T-helper 2 cell treated with Interferon-gamma antibody and Interleukin-4, amounts not matched to agents 5 μg/mL and 100 μg/mL, for 36 hours (primary cell): ENCODE data around the gene ACSL5.

Experiments used
- DNase-seq: peaks from one replicate; pipeline ENCODE4 v3.0.0; 2021; ENCODE audit warnings: low spot score
- H3K27ac Mint-ChIP-seq: one replicate; pipeline ENCODE4 v1.8.0; 2021; ENCODE audit warnings: mild to moderate bottlenecking, mixed read lengths
- H3K27me3 Mint-ChIP-seq: one replicate; pipeline ENCODE4 v1.8.0; 2021; ENCODE audit warnings: low read depth, mixed read lengths
- H3K36me3 Mint-ChIP-seq: one replicate; pipeline ENCODE4 v1.8.0; 2021; ENCODE audit warnings: low read depth, mixed read lengths
- H3K4me1 Mint-ChIP-seq: one replicate; pipeline ENCODE4 v1.8.0; 2021; ENCODE audit warnings: low read depth, mixed read lengths
- H3K4me3 Mint-ChIP-seq: one replicate; pipeline ENCODE4 v1.8.0; 2022; ENCODE audit warnings: mild to moderate bottlenecking, moderate library complexity, mixed read lengths
- H3K9me3 Mint-ChIP-seq: one replicate; pipeline ENCODE4 v1.8.0; 2021; ENCODE audit warnings: mixed read lengths

ACSL5 gene

GRCh38 chr10:112433136-112433535 lies 59.2 kb downstream of the ACSL5 start:
- Mint-ChIP-seq H3K9me3 (no peaks in the 10 kb centered on the region), H3K4me1 (no peaks in the 10 kb centered on the region), H3K27ac (no peak overlapping the region), H3K36me3 (peaks cover 28% of the 10 kb centered on the region), H3K4me3 (no peak overlapping the region), H3K27me3 (no peaks in the 10 kb centered on the region)
- DNase-seq, result no peak

DNA sequence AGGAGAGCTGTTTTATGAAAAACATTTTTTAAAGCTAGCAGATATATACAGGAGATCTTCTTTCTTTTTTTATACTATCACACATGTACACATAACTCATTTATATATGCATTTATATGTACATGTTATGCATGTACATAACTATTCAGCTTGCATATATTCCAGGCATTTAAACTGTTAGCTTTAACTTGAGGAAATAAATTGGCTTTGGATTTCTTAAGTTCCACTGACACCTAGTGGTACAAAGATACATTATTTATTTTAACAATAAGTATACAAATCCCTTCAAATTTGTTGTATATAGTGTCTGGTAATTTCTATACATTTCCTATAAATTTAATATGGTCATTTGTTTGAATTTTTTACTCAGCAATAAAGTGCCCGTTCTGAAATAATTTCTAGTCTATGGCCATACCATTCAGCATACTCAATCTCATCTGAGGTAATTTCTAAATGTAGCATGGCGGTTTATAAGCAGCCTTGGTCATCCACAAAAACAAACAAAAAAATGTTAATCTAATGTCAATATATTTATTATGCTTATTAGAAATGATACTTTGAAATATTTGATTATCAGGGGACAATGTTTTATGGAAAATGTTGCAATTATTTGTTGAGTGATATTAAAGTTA lies 61.2 kb downstream of the ACSL5 start:
- Mint-ChIP-seq H3K27me3 (no peaks in the 10 kb centered on the region), H3K4me3 (no peak overlapping the region), H3K27ac (no peak overlapping the region), H3K9me3 (no peaks in the 10 kb centered on the region), H3K4me1 (no peaks in the 10 kb centered on the region), H3K36me3 (peaks cover 31% of the 10 kb centered on the region)
- DNase-seq, result no peak

- H3K27me3 Mint-ChIP-seq, result no peaks in the 10 kb centered on the region
- DNase-seq, result no peak
- no peak overlapping the region for H3K27ac Mint-ChIP-seq
- H3K36me3 Mint-ChIP-seq, result peaks cover 31% of the 10 kb centered on the region
- H3K4me3 Mint-ChIP-seq, result no peak overlapping the region
- H3K9me3 Mint-ChIP-seq, result no peaks in the 10 kb centered on the region
- peaks cover 5% of the 10 kb centered on the region for H3K4me1 Mint-ChIP-seq
Measured at GRCh38 chr10:112438356-112438755, 64.4 kb downstream of the ACSL5 start.

GRCh38 chr10:112441520-112441919 lies 67.6 kb downstream of the ACSL5 start:
- peaks cover 19% of the 10 kb centered on the region for H3K4me1 Mint-ChIP-seq
- H3K9me3 Mint-ChIP-seq, result no peaks in the 10 kb centered on the region
- no peak overlapping the region for H3K4me3 Mint-ChIP-seq
- H3K27ac Mint-ChIP-seq, result no peak overlapping the region
- no peak for DNase-seq
- H3K27me3 Mint-ChIP-seq, result no peaks in the 10 kb centered on the region
- H3K36me3 Mint-ChIP-seq, result peaks cover 39% of the 10 kb centered on the region

GRCh38 chr10:112442063-112442462 lies 68.1 kb downstream of the ACSL5 start:
- Mint-ChIP-seq H3K27ac (no peak overlapping the region), H3K4me1 (peaks cover 19% of the 10 kb centered on the region), H3K4me3 (no peak overlapping the region), H3K36me3 (peaks cover 41% of the 10 kb centered on the region), H3K27me3 (no peaks in the 10 kb centered on the region), H3K9me3 (no peaks in the 10 kb centered on the region)
- DNase-seq, result no peak

DNA sequence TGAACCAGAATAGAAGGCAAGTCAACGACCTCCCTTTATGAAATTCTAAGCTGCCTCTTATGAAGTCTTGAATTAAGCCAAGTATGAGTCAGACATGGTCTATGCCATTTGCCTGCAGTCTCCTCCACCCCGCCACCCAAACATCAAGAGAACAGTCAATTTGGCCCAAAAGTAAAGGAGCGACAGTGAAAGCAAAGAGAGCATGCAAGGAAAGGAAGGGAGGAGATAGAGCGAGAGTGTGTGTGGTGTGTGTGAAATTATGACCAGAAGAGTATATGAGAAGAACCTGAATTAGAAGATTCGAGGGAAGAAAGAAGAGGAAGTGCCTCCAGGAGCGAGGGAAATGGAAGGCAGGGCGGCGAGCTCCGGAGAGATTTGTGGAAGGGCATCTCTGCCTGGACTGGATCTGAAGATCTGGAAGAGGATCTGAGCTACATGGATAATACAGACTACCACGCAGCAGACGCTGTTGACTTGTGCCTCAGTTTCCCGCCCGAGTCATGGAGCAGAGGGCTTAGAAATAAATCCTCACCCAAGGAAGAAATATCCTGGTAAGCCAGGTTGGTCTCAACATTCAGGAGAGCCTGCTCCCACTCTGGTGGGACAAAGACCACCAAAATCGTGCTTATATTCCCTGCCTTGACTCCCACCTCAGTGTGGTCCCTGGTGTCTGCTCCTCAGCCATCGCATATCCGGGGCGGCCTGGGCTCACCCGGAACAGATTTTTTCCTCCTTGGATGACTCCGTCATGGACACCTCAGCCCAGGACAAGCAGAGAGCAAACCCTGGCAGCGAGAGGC lies 72.3 kb downstream of the ACSL5 start:
- Mint-ChIP-seq H3K36me3 (peaks cover 32% of the 10 kb centered on the region), H3K9me3 (no peaks in the 10 kb centered on the region), H3K27ac (peak overlapping the region; percentile 98), H3K4me1 (peaks cover 33% of the 10 kb centered on the region), H3K27me3 (no peaks in the 10 kb centered on the region), H3K4me3 (peak overlapping the region; percentile 96)
- no peak for DNase-seq

- Mint-ChIP-seq H3K4me3 (peak within 1 kb of the TSS; percentile 96), H3K27ac (peak within 1 kb of the TSS; percentile 98), H3K9me3 (no peaks in the 10 kb centered on the region), H3K36me3 (peaks cover 25% of the 10 kb centered on the region), H3K4me1 (peaks cover 33% of the 10 kb centered on the region), H3K27me3 (no peaks in the 10 kb centered on the region)
- peak; percentile 83 for DNase-seq
Measured at GRCh38 chr10:112446855-112447619, 73.1 kb downstream of the ACSL5 start, which contains the start of the genes VTI1A and ZDHHC6. TSS of gene VTI1A (plus strand) at chr10:112447215. CDS start at chr10:112447374, 159 bp downstream. TSS of gene ZDHHC6 (minus strand) at chr10:112446914. CDS start at chr10:112445436, 1,478 bp downstream.

DNA sequence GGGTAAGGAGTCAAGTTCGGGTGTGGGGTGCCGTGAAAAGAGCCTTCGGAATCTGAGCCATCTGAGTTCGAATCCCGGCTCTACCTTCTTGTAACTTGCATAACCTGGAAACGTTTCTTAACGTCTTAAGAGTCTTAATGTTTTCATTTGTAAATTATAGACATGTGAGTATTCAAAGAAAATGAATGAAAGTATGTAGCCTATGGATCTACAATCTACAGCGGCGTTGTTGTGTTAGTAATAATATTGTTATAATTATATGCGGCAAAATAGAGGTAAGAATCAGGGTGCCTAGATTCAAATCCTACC lies 73.7 kb downstream of the ACSL5 start:
- Mint-ChIP-seq H3K4me3 (peak overlapping the region; percentile 96), H3K36me3 (peaks cover 22% of the 10 kb centered on the region), H3K4me1 (peaks cover 32% of the 10 kb centered on the region), H3K27me3 (no peaks in the 10 kb centered on the region), H3K27ac (peak overlapping the region; percentile 98), H3K9me3 (no peaks in the 10 kb centered on the region)
- no peak for DNase-seq

GRCh38 chr10:112448888-112449287 lies 75.0 kb downstream of the ACSL5 start:
- H3K27ac Mint-ChIP-seq, result peak overlapping the region; percentile 7

GRCh38 chr10:112454910-112455779 lies 81.2 kb downstream of the ACSL5 start:
- Mint-ChIP-seq H3K4me3 (no peak overlapping the region), H3K27ac (no peak overlapping the region), H3K36me3 (peaks cover 2% of the 10 kb centered on the region), H3K4me1 (peaks cover 11% of the 10 kb centered on the region), H3K9me3 (no peaks in the 10 kb centered on the region), H3K27me3 (no peaks in the 10 kb centered on the region)
- DNase-seq, result no peak

More at GRCh38 chr10:112448888-112449287, 75.0 kb downstream of the ACSL5 start:
- no peaks in the 10 kb centered on the region for H3K27me3 Mint-ChIP-seq
- peaks cover 22% of the 10 kb centered on the region for H3K36me3 Mint-ChIP-seq
- peak overlapping the region; percentile 96 for H3K4me3 Mint-ChIP-seq
- DNase-seq, result no peak
- peaks cover 31% of the 10 kb centered on the region for H3K4me1 Mint-ChIP-seq
- H3K9me3 Mint-ChIP-seq, result no peaks in the 10 kb centered on the region

GRCh38 chr10:112456533-112456932 lies 82.6 kb downstream of the ACSL5 start:
- Mint-ChIP-seq H3K36me3 (peaks cover 7% of the 10 kb centered on the region), H3K4me1 (peaks cover 11% of the 10 kb centered on the region), H3K27ac (no peak overlapping the region), H3K9me3 (no peaks in the 10 kb centered on the region), H3K4me3 (no peak overlapping the region), H3K27me3 (no peaks in the 10 kb centered on the region)
- no peak for DNase-seq

GRCh38 chr10:112460366-112460765 lies 86.5 kb downstream of the ACSL5 start:
- no peaks in the 10 kb centered on the region for H3K9me3 Mint-ChIP-seq
- H3K4me3 Mint-ChIP-seq, result no peak overlapping the region
- no peak for DNase-seq
- peaks cover 30% of the 10 kb centered on the region for H3K36me3 Mint-ChIP-seq
- H3K4me1 Mint-ChIP-seq, result peaks cover 10% of the 10 kb centered on the region
- H3K27me3 Mint-ChIP-seq, result no peaks in the 10 kb centered on the region
- H3K27ac Mint-ChIP-seq, result no peak overlapping the region
